ENCODE data around the gene NR2F6.

NR2F6 gene

GRCh38 chr19:17286752-17287151, 41.0 kb upstream of the NR2F6 start:
- TF ChIP-seq HDGF (IDR thresholded peaks at IDR 0.05; ENCODE audit: borderline replicate concordance) (no peak), CTBP1 (IDR thresholded peaks at IDR 0.05; ENCODE audit: borderline replicate concordance) (no peak), ELF4 (IDR thresholded peaks at IDR 0.05) (no peak), L3MBTL2 (conservative IDR thresholded peaks at IDR 0.05) (no peak), PKNOX1 (IDR thresholded peaks at IDR 0.05) (no peak), FOXM1 (IDR thresholded peaks at IDR 0.05; ENCODE audit: borderline replicate concordance) (no peak), SP1 (IDR thresholded peaks at IDR 0.05) (no peak), LEF1 (IDR thresholded peaks at IDR 0.05; ENCODE audit: borderline replicate concordance) (no peak), SUZ12 (IDR thresholded peaks at IDR 0.05) (no peak), FOXA1 (IDR thresholded peaks at IDR 0.05) (no peak), ZNF384 (IDR thresholded peaks at IDR 0.05) (no peak), NFRKB (IDR thresholded peaks at IDR 0.05) (no peak)
- ChIA-PET POLR2A (interaction anchor here (1.4 kb wide), 1 partner anchor 20 kb away, joined by 3 read pairs; the partner anchor contains the start of gene BABAM1), CTCF (no interaction called here)
- no peak for DNase-seq (ENCODE audit: extremely low spot score)

GRCh38 chr19:17286263-17286662, 40.5 kb upstream of the NR2F6 start:
- no peak for TF ChIP-seq ARNT (IDR thresholded peaks at IDR 0.05)
- TF ChIP-seq CTBP1 (IDR thresholded peaks at IDR 0.05; ENCODE audit: borderline replicate concordance): no peak
- no peak for TF ChIP-seq ELF4 (IDR thresholded peaks at IDR 0.05)
- TF ChIP-seq HDGF (IDR thresholded peaks at IDR 0.05; ENCODE audit: borderline replicate concordance): no peak
- no peak for TF ChIP-seq BHLHE40 (IDR thresholded peaks at IDR 0.05; ENCODE audit: borderline replicate concordance)
- no peak for TF ChIP-seq ZNF384 (IDR thresholded peaks at IDR 0.05)
- no peak for DNase-seq (ENCODE audit: extremely low spot score)
- ChIA-PET POLR2A (interaction anchor here (1.4 kb wide), 1 partner anchor 19 kb away, joined by 3 read pairs; the partner anchor contains the start of gene BABAM1), CTCF (no interaction called here)

- POLR2A ChIA-PET: interaction anchor here (1.4 kb wide), 1 partner anchor 19 kb away, joined by 3 read pairs; the partner anchor contains the start of gene BABAM1
- TF ChIP-seq FOXM1 (IDR thresholded peaks at IDR 0.05; ENCODE audit: borderline replicate concordance): no peak
- no peak for TF ChIP-seq FOXA1 (IDR thresholded peaks at IDR 0.05)
- TF ChIP-seq HDGF (IDR thresholded peaks at IDR 0.05; ENCODE audit: borderline replicate concordance): no peak
- no peak for TF ChIP-seq ZNF384 (IDR thresholded peaks at IDR 0.05)
- no peak for TF ChIP-seq FOXK2 (IDR thresholded peaks at IDR 0.05)
- TF ChIP-seq LEF1 (IDR thresholded peaks at IDR 0.05; ENCODE audit: borderline replicate concordance): no peak
- TF ChIP-seq NFRKB (IDR thresholded peaks at IDR 0.05): no peak
- TF ChIP-seq SUZ12 (IDR thresholded peaks at IDR 0.05): no peak
- TF ChIP-seq SP1 (IDR thresholded peaks at IDR 0.05): no peak
- TF ChIP-seq ARNT (IDR thresholded peaks at IDR 0.05): no peak
- CTCF ChIA-PET: no interaction called here
- no peak for DNase-seq (ENCODE audit: extremely low spot score)
These were observed 39.9 kb upstream of the NR2F6 start for GRCh38 chr19:17285415-17286135.

GRCh38 chr19:17283504-17283996, 37.8 kb upstream of the NR2F6 start:
- TF ChIP-seq FOXM1 (IDR thresholded peaks at IDR 0.05; ENCODE audit: borderline replicate concordance) (no peak), L3MBTL2 (conservative IDR thresholded peaks at IDR 0.05) (no peak), FOXK2 (IDR thresholded peaks at IDR 0.05) (no peak), SUZ12 (IDR thresholded peaks at IDR 0.05) (no peak), SP1 (IDR thresholded peaks at IDR 0.05) (no peak), LEF1 (IDR thresholded peaks at IDR 0.05; ENCODE audit: borderline replicate concordance) (no peak), TARDBP (IDR thresholded peaks at IDR 0.05) (no peak), NFRKB (IDR thresholded peaks at IDR 0.05) (no peak)
- DNase-seq (ENCODE audit: extremely low spot score): no peak
- ChIA-PET CTCF (interaction anchor here (0.7 to 1.1 kb wide), 2 partner anchors 17 to 49 kb away, joined by 3 to 5 read pairs; partner anchors contain the start of gene BABAM1), POLR2A (no interaction called here)

GRCh38 chr19:17282488-17283125, 36.9 kb upstream of the NR2F6 start:
- ChIA-PET POLR2A (no interaction called here), CTCF (interaction anchor here (0.6 to 1.0 kb wide), 3 partner anchors 22 to 261 kb away, joined by 3 to 4 read pairs (median 3); no protein-coding TSS in a partner anchor)

GRCh38 chr19:17281391-17282304, 35.9 kb upstream of the NR2F6 start, which contains the start of gene ANKLE1:
Gene ANKLE1 (plus strand): TSS chr19:17281901. CDS start chr19:17281921, 20 bp downstream.
- no peak for TF ChIP-seq FOXK2 (IDR thresholded peaks at IDR 0.05)
- TF ChIP-seq FOXM1 (IDR thresholded peaks at IDR 0.05; ENCODE audit: borderline replicate concordance): no peak
- no peak for TF ChIP-seq CTBP1 (IDR thresholded peaks at IDR 0.05; ENCODE audit: borderline replicate concordance)
- no peak for TF ChIP-seq HDGF (IDR thresholded peaks at IDR 0.05; ENCODE audit: borderline replicate concordance)
- no peak for TF ChIP-seq ARNT (IDR thresholded peaks at IDR 0.05)
- TF ChIP-seq TARDBP (IDR thresholded peaks at IDR 0.05): no peak
- no peak for TF ChIP-seq SP1 (IDR thresholded peaks at IDR 0.05)
- no peak for TF ChIP-seq SUZ12 (IDR thresholded peaks at IDR 0.05)
- no peak for TF ChIP-seq L3MBTL2 (conservative IDR thresholded peaks at IDR 0.05)
- TF ChIP-seq ZNF384 (IDR thresholded peaks at IDR 0.05): no peak
- no peak for TF ChIP-seq PKNOX1 (IDR thresholded peaks at IDR 0.05)
- TF ChIP-seq LEF1 (IDR thresholded peaks at IDR 0.05; ENCODE audit: borderline replicate concordance): no peak
- TF ChIP-seq BHLHE40 (IDR thresholded peaks at IDR 0.05; ENCODE audit: borderline replicate concordance): no peak
- no peak for TF ChIP-seq NFRKB (IDR thresholded peaks at IDR 0.05)
- TF ChIP-seq ELF4 (IDR thresholded peaks at IDR 0.05): no peak
- TF ChIP-seq FOXA1 (IDR thresholded peaks at IDR 0.05): no peak
- ChIA-PET CTCF (interaction anchor here (0.9 to 1.0 kb wide), 2 partner anchors 21 to 76 kb away, joined by 3 to 4 read pairs; no protein-coding TSS in a partner anchor), POLR2A (interaction anchor here (0.6 to 1.2 kb wide), 3 partner anchors 9 to 15 kb away, joined by 3 to 6 read pairs (median 4); partner anchors contain the start of gene BABAM1)
- DNase-seq (ENCODE audit: extremely low spot score): no peak

More at GRCh38 chr19:17282488-17283125, 36.9 kb upstream of the NR2F6 start:
- TF ChIP-seq FOXA1 (IDR thresholded peaks at IDR 0.05) (no peak), ARNT (IDR thresholded peaks at IDR 0.05) (no peak), HDGF (IDR thresholded peaks at IDR 0.05; ENCODE audit: borderline replicate concordance) (no peak), FOXM1 (IDR thresholded peaks at IDR 0.05; ENCODE audit: borderline replicate concordance) (no peak), L3MBTL2 (conservative IDR thresholded peaks at IDR 0.05) (peak; percentile 75)
- DNase-seq (ENCODE audit: extremely low spot score): peak; percentile 87

Data from HEK293T (cell line).